H1 (cell line): ENCODE measurements around the gene TRIB2. TPM values are rescaled to one million over a fixed set of nuclear protein-coding genes. Genes with fewer than 3 reads are reported as not detected.

ENCODE experiments used
- CTCF ChIA-PET: fragments of 300-600 bp; sonication (Branson Sonifier 250); formaldehyde crosslinking; loops from one replicate; lab custom pipeline; 2021; ENCODE audit not compliant: partially characterized antibody; lab: Charles Lee
- POLR2A ChIA-PET: fragments of 300-600 bp; sonication (Branson Sonifier 250); formaldehyde crosslinking; loops from one replicate; lab custom pipeline; 2021; ENCODE audit warnings: inconsistent platforms; ENCODE audit not compliant: partially characterized antibody; lab: Charles Lee
- DNase-seq, 2 experiments: peaks; one replicate each; pipeline versions ENCODE4 v3.0.0 to v3.0.0-alpha.2; 2010 to 2022; ENCODE audit warnings: low spot score in 2 of 2, low read depth in 1 of 2, mixed read lengths in 1 of 2
- FAIRE-seq: peaks from 2 replicates; lab custom pipeline; 2011; peaks lifted over from hg19 to GRCh38; lab: Jason Lieb, UNC
- H2AFZ ChIP-seq: 2 replicates; pipeline ENCODE4 v1.8.1; 2012; ENCODE audit warnings: low read length, inconsistent platforms
- H2AK5ac ChIP-seq: 2 replicates; pipeline ENCODE4 v1.6.1; 2013; ENCODE audit warnings: low read depth, low read length
- H2BK120ac ChIP-seq: replicated peaks from 2 replicates; pipeline ENCODE3; 2013; ENCODE audit warnings: low read depth, low read length, inconsistent platforms
- H2BK12ac ChIP-seq: 2 replicates; pipeline ENCODE4 v1.6.1; 2013; ENCODE audit warnings: low read depth, low read length
- H2BK15ac ChIP-seq: 2 replicates; pipeline ENCODE4 v1.6.1; 2013; ENCODE audit warnings: low read length
- H2BK20ac ChIP-seq: 2 replicates; pipeline ENCODE4 v1.6.1; 2013; ENCODE audit warnings: low read length
- H2BK5ac ChIP-seq: 2 replicates; pipeline ENCODE4 v1.6.1; 2013; ENCODE audit warnings: low read depth, low read length
- H3K14ac ChIP-seq: 2 replicates; pipeline ENCODE4 v1.6.1; 2013; ENCODE audit warnings: inconsistent platforms; ENCODE audit not compliant: insufficient read length
- H3K18ac ChIP-seq: 2 replicates; pipeline ENCODE4 v1.6.1; 2013; ENCODE audit warnings: low read length; ENCODE audit errors: extremely low read depth
- H3K23ac ChIP-seq: 2 replicates; pipeline ENCODE4 v1.6.1; 2013; ENCODE audit warnings: inconsistent platforms; ENCODE audit not compliant: insufficient read length
- H3K23me2 ChIP-seq: 2 replicates; pipeline ENCODE4 v1.6.1; 2013; ENCODE audit warnings: low read depth, low read length
- H3K27ac ChIP-seq: 2 replicates; pipeline ENCODE4 v1.6.1; 2011; ENCODE audit warnings: low read depth, low read length, inconsistent platforms
- H3K27me3 ChIP-seq, 4 experiments: replicated peaks in 1 of 4; 1 replicate in 1 of 4; 2 replicates in 3 of 4; pipeline versions ENCODE4 v1.6.1 to v1.8.1; 2011 to 2013; ENCODE audit warnings: low read length in 3 of 4, mild to moderate bottlenecking in 3 of 4, inconsistent platforms in 2 of 4, mixed read lengths in 2 of 4, moderate library complexity in 1 of 4; ENCODE audit not compliant: control insufficient read depth in 3 of 4, insufficient read depth in 3 of 4; ENCODE audit errors: extremely low read depth in 1 of 4
- H3K36me3 ChIP-seq, 4 experiments: 2 replicates each; pipeline versions ENCODE4 v1.6.1 to v1.8.1; 2011 to 2013; ENCODE audit warnings: mild to moderate bottlenecking in 4 of 4, low read length in 3 of 4, moderate library complexity in 2 of 4, control low read depth in 1 of 4, inconsistent platforms in 1 of 4; ENCODE audit not compliant: insufficient read depth in 4 of 4, control insufficient read depth in 2 of 4
- H3K4ac ChIP-seq: replicated peaks from 2 replicates; pipeline ENCODE3; 2013; ENCODE audit warnings: low read length, low read depth, mixed read lengths, inconsistent platforms; ENCODE audit not compliant: insufficient read length
- H3K4me1 ChIP-seq, 4 experiments: replicated peaks in 1 of 4; 1 replicate in 1 of 4; 2 replicates in 3 of 4; pipeline versions ENCODE4 v1.6.1 to v1.8.1; 2011 to 2013; ENCODE audit warnings: low read length in 3 of 4, inconsistent platforms in 2 of 4, mixed read lengths in 1 of 4; ENCODE audit not compliant: insufficient read depth in 4 of 4, control insufficient read depth in 3 of 4
- H3K4me2 ChIP-seq, 2 experiments: 2 replicates each; pipeline versions ENCODE4 v1.6.1 to v1.8.1; 2011 to 2013; ENCODE audit warnings: low read depth in 2 of 2, low read length in 2 of 2, control low read depth in 1 of 2, inconsistent platforms in 1 of 2, mild to moderate bottlenecking in 1 of 2; ENCODE audit not compliant: insufficient read depth in 1 of 2
- H3K4me3 ChIP-seq, 4 experiments: fragments of 200-600, 300-600 bp in 1 of 4; sonication (generic), shearing (Covaris generic), sonication (Bioruptor Twin) in 1 of 4; 2 replicates each; pipeline versions ENCODE4 v1.5.1 to v1.8.1; 2011 to 2016; ENCODE audit warnings: low read length in 4 of 4, low read depth in 3 of 4, control low read depth in 2 of 4, inconsistent platforms in 2 of 4, mild to moderate bottlenecking in 2 of 4, mixed read lengths in 1 of 4, moderate library complexity in 1 of 4; ENCODE audit not compliant: insufficient read depth in 2 of 4; ENCODE audit errors: extremely low read depth in 1 of 4
- H3K56ac ChIP-seq: replicated peaks from 2 replicates; pipeline ENCODE3; 2013; ENCODE audit warnings: low read depth, mild to moderate bottlenecking, mixed read lengths, low read length, inconsistent platforms; ENCODE audit not compliant: insufficient read length
- H3K79me1 ChIP-seq: 2 replicates; pipeline ENCODE4 v1.6.1; 2013; ENCODE audit warnings: low read depth, low read length, control low read depth
- H3K79me2 ChIP-seq, 2 experiments: 2 replicates each; pipeline versions ENCODE4 v1.6.1 to v1.8.1; 2012 to 2013; ENCODE audit warnings: low read length in 2 of 2, mild to moderate bottlenecking in 2 of 2, inconsistent platforms in 1 of 2; ENCODE audit not compliant: insufficient read depth in 2 of 2, control insufficient read depth in 1 of 2
- H3K9ac ChIP-seq, 4 experiments: replicated peaks in 1 of 4; 1 replicate in 1 of 4; 2 replicates in 3 of 4; pipeline versions ENCODE4 v1.6.1 to v1.8.1; 2011 to 2013; ENCODE audit warnings: low read depth in 3 of 4, low read length in 3 of 4, control low read depth in 2 of 4, mild to moderate bottlenecking in 2 of 4, moderate library complexity in 2 of 4, inconsistent platforms in 1 of 4; ENCODE audit errors: extremely low read depth in 1 of 4
- H3K9me3 ChIP-seq, 2 experiments: 2 replicates each; pipeline versions ENCODE4 v1.6.1 to v1.8.1; 2012 to 2013; ENCODE audit warnings: mild to moderate bottlenecking in 2 of 2, moderate library complexity in 2 of 2, control low read depth in 1 of 2, inconsistent platforms in 1 of 2, low read depth in 1 of 2, low read length in 1 of 2, mixed read lengths in 1 of 2; ENCODE audit not compliant: insufficient read depth in 2 of 2
- H4K20me1 ChIP-seq, 2 experiments: replicated peaks in 1 of 2; 2 replicates each; pipeline versions ENCODE3 to v1.8.1; 2011 to 2013; ENCODE audit warnings: inconsistent platforms in 2 of 2, low read length in 2 of 2, mild to moderate bottlenecking in 1 of 2; ENCODE audit not compliant: insufficient read depth in 2 of 2, control insufficient read depth in 1 of 2
- H4K5ac ChIP-seq: 2 replicates; pipeline ENCODE4 v1.6.1; 2013; ENCODE audit warnings: low read length, low read depth, mixed read lengths, inconsistent platforms; ENCODE audit not compliant: insufficient read length
- H4K8ac ChIP-seq: 2 replicates; pipeline ENCODE4 v1.8.0; 2013; ENCODE audit warnings: mild to moderate bottlenecking, moderate library complexity, low read length, inconsistent platforms; ENCODE audit not compliant: insufficient read depth; ENCODE audit errors: extremely low read depth
- H4K91ac ChIP-seq: replicated peaks from 2 replicates; pipeline ENCODE3; 2013; ENCODE audit warnings: low read length, mixed read lengths, inconsistent platforms; ENCODE audit not compliant: insufficient read length
- CEBPB ChIP-seq: IDR thresholded peaks from 2 replicates; pipeline ENCODE4 v1.6.1; 2012; ENCODE audit warnings: low read depth, low read length
- RNF2 ChIP-seq: fragments of 200-900, 300-1000 bp; sonication (generic); IDR thresholded peaks from 2 replicates; pipeline ENCODE4 v1.7.1; 2016; ENCODE audit warnings: borderline replicate concordance, low read depth, mild to moderate bottlenecking, antibody characterized with exemption, low read length; ENCODE audit not compliant: poor library complexity, severe bottlenecking; ENCODE audit errors: missing control alignments
- WGBS, 2 experiments: shearing (Covaris generic) in 1 of 2; methylation state at CpG; one replicate each; pipeline versions ENCODE4 v1.1.6 to v1.1.7; 2013 to 2015; ENCODE audit warnings: low lambda C conversion rate in 2 of 2, mixed read lengths in 2 of 2, inconsistent platforms in 1 of 2, low coverage in 1 of 2, missing lambda C conversion rate in 1 of 2; ENCODE audit not compliant: insufficient replicate concordance in 2 of 2, insufficient coverage in 1 of 2, insufficient read length in 1 of 2; ENCODE audit errors: extremely low coverage in 1 of 2, missing lambda C conversion rate in 1 of 2; 5-methylcytosine and 5-hydroxymethylcytosine counted together
- polyA plus RNA-seq, 7 experiments: library from polyadenylated mRNA; depleted of rRNA in 3 of 7; stranded (reverse) in 5 of 7; unstranded in 2 of 7; fragments of >200 nt in 5 of 7; fragments of 200-250 nt in 2 of 7; gene quantifications; 1 replicate in 5 of 7; 2 replicates in 1 of 7; 4 replicates in 1 of 7; pipeline versions ENCODE4 v1.2.1 to v1.2.3, GENCODE V29; 2011 to 2013; ENCODE audit warnings: missing spikeins in 2 of 7, mixed read lengths in 2 of 7
- total RNA-seq: library from RNA; stranded (reverse); fragmentation: NEBNext Ultra II Directional; extraction: Animal tissue kit (Norgen Biotek cat#: 25700); gene quantifications from 2 replicates; pipeline ENCODE4 v1.2.1, GENCODE V29; 2021

The TRIB2 gene
- total and polyA plus RNA-seq, 2 of the 8 experiments (the other 6 are each of a cell fraction or from before 2014, with no cell fraction given), result 40.8 to 57.0 TPM

DNA sequence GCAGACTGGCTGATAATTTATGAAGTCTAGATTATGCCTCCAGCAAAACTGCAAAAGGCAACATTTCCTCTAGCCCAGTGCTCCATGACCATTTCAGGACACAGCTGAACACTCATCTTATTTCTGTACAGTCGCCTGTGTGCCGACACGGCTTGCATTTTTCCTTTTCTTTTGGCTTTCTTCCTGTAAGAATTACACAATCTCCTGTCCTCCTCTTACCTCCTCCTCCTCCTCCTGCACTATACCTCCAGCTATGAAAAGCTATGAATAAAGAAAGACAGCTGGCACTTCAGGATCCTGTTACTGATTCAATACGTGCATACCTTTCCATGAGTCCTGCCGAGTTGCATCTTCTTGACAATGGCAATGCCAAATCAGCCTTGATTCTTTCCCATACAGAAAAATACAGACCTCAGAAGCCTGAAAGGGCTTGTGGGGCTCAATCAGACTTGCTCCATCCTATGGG lies 32.2 kb upstream of the TRIB2 start:
- no peak overlapping the region for H4K5ac ChIP-seq
- TF ChIP-seq CEBPB, result peak; percentile 47; the same call in 1 of the 2 replicates
- no peak for TF ChIP-seq RNF2
- TF ChIP-seq, all 59 proteins: peak for 1
- no peak overlapping the region for H3K56ac ChIP-seq
- H2AK5ac ChIP-seq, result no peak overlapping the region; the same call in 1 of the 2 replicates
- WGBS, 2 experiments, result 55% methylated on average over 5 of the region's 5 CpGs; no CpG with 5 or more reads in 1 of the 2 experiments
- H3K4me2 ChIP-seq, result peak overlapping the region; percentile 22 to 61; a peak in 3 of 4 replicates
- no peaks in the 10 kb centered on the region for H3K36me3 ChIP-seq
- H2BK12ac ChIP-seq, result peak overlapping the region; percentile 80; the same call in 1 of the 2 replicates
- no peaks in the 10 kb centered on the region for H3K23me2 ChIP-seq
- no peak for FAIRE-seq
- no peaks in the 10 kb centered on the region for H3K79me2 ChIP-seq
- peak overlapping the region; percentile 49; the same call in 1 of the 2 replicates for H2BK5ac ChIP-seq
- H4K91ac ChIP-seq, result no peak overlapping the region
- no peak overlapping the region for H4K8ac ChIP-seq
- H4K20me1 ChIP-seq, result no peaks in the 10 kb centered on the region
- CTCF ChIA-PET, result interaction anchor here (0.5 to 1.3 kb wide), 4 partner anchors 10 to 494 kb away, joined by 3 to 4 read pairs (median 3); no protein-coding TSS in a partner anchor
- no peak overlapping the region for H3K4ac ChIP-seq
- H3K79me1 ChIP-seq, result no peaks in the 10 kb centered on the region
- peaks cover 6 to 19% (median 11%) of the 10 kb centered on the region in 4 experiments; a peak in 5 of 7 replicates for H3K4me1 ChIP-seq
- no peak overlapping the region for H3K27ac ChIP-seq
- POLR2A ChIA-PET, result no interaction called here
- H3K14ac ChIP-seq, result no peak overlapping the region
- H3K18ac ChIP-seq, result peak overlapping the region; percentile 6; the same call in 1 of the 2 replicates
- H3K9ac ChIP-seq, result no peak overlapping the region
- no peak overlapping the region for H2BK120ac ChIP-seq
- peak overlapping the region in 1 of 4 experiments; percentile 19; a peak in 1 of 8 replicates for H3K4me3 ChIP-seq
- no peak overlapping the region for H3K23ac ChIP-seq
- DNase-seq, result no peak
- peak overlapping the region; percentile 66; the same call in 1 of the 2 replicates for H2BK20ac ChIP-seq
- no peak overlapping the region for H2AFZ ChIP-seq
- H2BK15ac ChIP-seq, result no peak overlapping the region
- peaks cover 2 to 4% of the 10 kb centered on the region in 2 experiments; a peak in 3 of 4 replicates for H3K9me3 ChIP-seq
- no peaks in the 10 kb centered on the region for H3K27me3 ChIP-seq
